ENCODE data around the gene RRAGC.
"Not testable (repeated sequence)": the region's sequence is repeated elsewhere in the genome, so short reads cannot be mapped to it uniquely, and the experiment has no call there.

Gene RRAGC

GRCh38 chr1:38852780-38853179 lies 6.8 kb downstream of the RRAGC start:
- DNase-seq, result no peak

GRCh38 chr1:38848071-38848470 lies 11.5 kb downstream of the RRAGC start:
- DNase-seq, result no peak

GRCh38 chr1:38846210-38846609 lies 13.4 kb downstream of the RRAGC start:
- DNase-seq, result no peak

GRCh38 chr1:38845088-38845487 lies 14.5 kb downstream of the RRAGC start:
- not testable (repeated sequence) for DNase-seq

- no peak for DNase-seq
These were observed 19.3 kb downstream of the RRAGC start for GRCh38 chr1:38840281-38840680.

- no peak for DNase-seq
These were observed 20.2 kb downstream of the RRAGC start for GRCh38 chr1:38839363-38839762.

GRCh38 chr1:38836316-38836715 lies 23.3 kb downstream of the RRAGC start:
- not testable (repeated sequence) for DNase-seq

GRCh38 chr1:38834937-38835827 lies 24.4 kb downstream of the RRAGC start:
- peak; percentile 67 for DNase-seq

GRCh38 chr1:38834221-38834782 lies 25.3 kb downstream of the RRAGC start:
- DNase-seq, result no peak

GRCh38 chr1:38833146-38833545 lies 26.4 kb downstream of the RRAGC start:
- DNase-seq, result no peak

- DNase-seq, result no peak
These were observed 27.2 kb downstream of the RRAGC start for GRCh38 chr1:38832370-38832734.

GRCh38 chr1:38831731-38832369 lies 27.7 kb downstream of the RRAGC start:
- DNase-seq, result no peak

- no peak for DNase-seq
These were observed 30.2 kb downstream of the RRAGC start for GRCh38 chr1:38829368-38829767.

- DNase-seq, result no peak
These were observed 32.3 kb downstream of the RRAGC start for GRCh38 chr1:38827318-38827717.

- DNase-seq, result no peak
These were observed 32.7 kb downstream of the RRAGC start for GRCh38 chr1:38826886-38827285.

GRCh38 chr1:38826262-38826661 lies 33.3 kb downstream of the RRAGC start:
- no peak for DNase-seq

GRCh38 chr1:38820860-38821259 lies 38.7 kb downstream of the RRAGC start:
- DNase-seq, result no peak

GRCh38 chr1:38819516-38819915 lies 40.1 kb downstream of the RRAGC start:
- no peak for DNase-seq

- DNase-seq, result no peak
These were observed 40.5 kb downstream of the RRAGC start for GRCh38 chr1:38819040-38819439.

- no peak for DNase-seq
These were observed 41.2 kb downstream of the RRAGC start for GRCh38 chr1:38818175-38818976.

GRCh38 chr1:38817267-38818174 lies 42.1 kb downstream of the RRAGC start:
- no peak for DNase-seq
